ENCODE results near the gene ADSL.

DNA sequence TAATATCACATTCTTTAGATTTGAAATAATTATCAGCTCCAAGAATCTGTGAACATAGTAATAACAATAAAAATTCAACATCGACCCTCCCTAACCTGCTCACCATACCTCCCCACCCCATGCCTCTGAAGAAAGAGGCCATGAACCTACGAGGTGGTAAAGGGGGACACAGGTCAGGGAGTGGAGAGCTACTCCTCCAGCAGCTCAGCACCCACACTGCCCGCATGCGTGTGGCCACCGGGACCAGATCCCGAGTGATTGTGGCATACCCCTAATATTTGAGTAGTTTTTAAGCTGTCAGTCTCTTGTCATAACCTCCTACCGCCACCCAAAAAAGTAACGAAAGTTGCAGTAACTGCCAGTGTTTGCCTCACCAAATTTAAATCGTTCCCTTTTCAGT, 16.8 kb upstream of the ADSL start:
- TF ChIP-seq POLR2A (IDR thresholded peaks at IDR 0.05) (no peak), CTCF (IDR thresholded peaks at IDR 0.05) (no peak)
